Prostate gland (tissue), 2 donors: ENCODE data around the gene GASK1A.

Source experiments
- CTCF ChIP-seq, 4 experiments: fragments of 200-600 bp in 2 of 4; fragments of 450-650 bp in 2 of 4; sonication (generic) in 2 of 4; IDR thresholded peaks; 1 replicate in 3 of 4; 2 replicates in 1 of 4; pipeline ENCODE4 v1.5.1; 2016 to 2019; ENCODE audit warnings: antibody characterized with exemption in 4 of 4, mild to moderate bottlenecking in 2 of 4, moderate library complexity in 2 of 4
- POLR2AphosphoS5 ChIP-seq: sonication (generic); formaldehyde crosslinking; IDR thresholded peaks from one replicate; pipeline ENCODE4 v1.6.1; 2017; ENCODE audit warnings: antibody characterized with exemption

- TF ChIP-seq CTCF (IDR thresholded peaks at IDR 0.05): no peak
- no peak for TF ChIP-seq POLR2AphosphoS5
These were observed 25.2 kb downstream of the GASK1A start for GRCh38 chr3:43004282-43004681.
